GM15510 (cell line): ENCODE data around the gene GPR78.

ENCODE experiments used
- POLR2A ChIP-seq: IDR thresholded peaks from 3 replicates; pipeline ENCODE4 v1.6.1; 2011; ENCODE audit warnings: borderline replicate concordance; ENCODE audit not compliant: insufficient read length; ENCODE audit errors: extremely low read depth

The GPR78 gene

DNA sequence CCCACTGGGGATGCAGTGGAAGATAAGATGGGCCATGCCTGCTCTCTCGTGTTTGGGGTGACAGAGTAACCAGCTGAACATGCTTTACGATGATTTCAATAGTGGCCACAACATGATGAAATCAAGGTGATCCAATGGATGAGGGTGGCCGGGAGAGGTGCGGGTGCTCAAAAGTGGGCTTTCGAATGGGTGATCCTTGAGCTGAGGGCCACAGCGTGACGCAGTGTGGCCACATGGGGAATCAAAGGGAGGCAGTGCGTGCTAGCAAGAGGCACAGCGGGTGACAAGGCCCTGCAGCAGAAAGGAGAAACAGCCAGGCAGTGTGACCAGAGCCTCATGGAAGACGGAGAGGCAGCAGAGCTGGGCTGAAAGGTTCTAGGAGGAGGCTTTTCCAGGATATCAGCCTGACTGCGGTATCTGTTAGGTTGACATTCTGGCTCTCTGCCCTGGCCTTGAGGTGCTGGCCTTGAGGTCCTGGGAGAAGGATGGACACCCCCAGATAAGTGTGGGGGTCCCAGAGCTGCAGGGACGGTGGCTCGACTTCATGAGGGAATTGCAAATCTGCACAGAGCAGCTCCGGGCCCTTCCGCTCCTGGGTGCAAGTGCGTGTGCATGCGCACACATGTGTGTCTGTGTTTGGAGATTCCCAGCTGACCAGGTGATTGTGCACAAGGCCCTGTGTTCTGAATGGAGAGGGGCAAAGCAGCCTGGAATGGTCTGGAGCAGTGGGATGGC is 38.0 kb upstream of the GPR78 start:
- no peak for TF ChIP-seq POLR2A

DNA sequence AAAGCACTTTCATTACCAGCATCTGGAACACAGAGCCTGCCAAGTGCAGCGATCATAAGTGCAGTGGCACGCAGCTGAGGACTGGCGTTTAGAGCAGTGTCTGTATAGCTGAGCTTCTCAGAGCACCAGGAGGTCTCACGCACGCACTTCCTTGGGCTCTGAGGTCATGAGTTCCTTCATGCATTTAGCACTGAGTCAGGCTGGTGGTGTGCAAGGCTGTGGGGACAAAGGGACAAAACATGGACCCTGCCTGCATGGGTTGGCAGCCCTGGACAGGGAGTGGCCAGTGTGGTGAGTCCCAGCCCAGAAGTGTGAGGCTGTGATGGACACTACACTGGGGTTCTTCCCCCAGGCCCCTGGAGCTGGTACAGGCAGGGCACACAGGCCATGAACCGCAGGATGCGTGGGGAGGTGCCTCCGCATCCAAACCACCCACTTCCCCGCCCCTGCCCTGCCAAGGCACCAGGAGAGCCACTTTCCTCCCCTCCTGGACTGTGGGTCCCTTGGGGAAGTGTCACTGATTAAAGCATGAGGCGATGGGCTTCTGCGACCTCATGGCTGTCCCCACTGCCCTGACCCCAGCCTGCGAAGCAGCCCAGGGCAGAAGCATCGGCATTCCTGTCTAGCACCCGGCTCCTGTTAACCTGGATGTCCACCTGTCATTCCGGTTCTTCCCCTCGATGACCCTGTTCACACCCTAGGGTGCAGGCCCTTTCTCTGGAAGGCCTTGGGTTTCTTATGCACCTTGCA is 37.2 kb upstream of the GPR78 start:
- TF ChIP-seq POLR2A, result no peak

DNA sequence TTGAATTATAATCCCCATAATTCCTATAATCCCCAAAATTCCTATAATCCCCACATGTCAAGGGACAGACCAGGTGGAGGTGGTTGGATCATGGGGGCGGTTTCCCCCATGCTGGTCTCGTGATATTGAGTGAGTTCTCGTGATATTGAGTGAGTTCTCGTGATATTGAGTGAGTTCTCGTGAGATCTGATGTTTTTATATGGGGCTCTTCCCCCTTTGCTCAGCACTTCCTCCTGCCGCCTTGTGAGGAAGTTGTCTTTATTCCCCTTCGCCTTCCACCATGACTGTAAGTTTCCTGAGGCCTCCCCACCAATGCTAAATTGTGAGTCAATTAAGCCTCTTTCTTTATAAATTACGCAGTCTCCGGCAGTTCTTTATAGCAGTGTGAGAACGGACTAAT is 36.6 kb upstream of the GPR78 start:
- no peak for TF ChIP-seq POLR2A

DNA sequence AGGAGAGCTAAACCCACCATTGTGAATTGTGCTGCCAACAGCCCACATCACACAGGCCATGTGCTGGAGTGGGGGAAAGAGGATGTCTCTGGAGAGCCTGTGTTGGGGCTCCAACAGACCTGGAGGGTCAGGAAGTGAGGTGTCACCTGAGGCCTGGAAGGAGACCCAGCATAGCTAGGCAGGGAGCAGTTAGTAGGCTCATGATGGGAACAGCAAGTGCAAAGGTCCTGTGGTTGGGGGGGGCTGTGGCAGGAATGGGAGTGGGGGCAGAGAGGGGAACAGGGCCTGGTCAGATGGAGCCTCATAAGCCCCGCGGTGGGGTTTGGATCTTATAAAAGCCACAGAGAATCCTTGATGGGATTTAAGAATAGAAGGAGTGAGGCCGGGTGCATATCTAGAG is 35.9 kb upstream of the GPR78 start:
- TF ChIP-seq POLR2A, result no peak

- TF ChIP-seq POLR2A, result no peak
Observed at GRCh38 chr4:8544741-8545438, 35.3 kb upstream of the GPR78 start.

DNA sequence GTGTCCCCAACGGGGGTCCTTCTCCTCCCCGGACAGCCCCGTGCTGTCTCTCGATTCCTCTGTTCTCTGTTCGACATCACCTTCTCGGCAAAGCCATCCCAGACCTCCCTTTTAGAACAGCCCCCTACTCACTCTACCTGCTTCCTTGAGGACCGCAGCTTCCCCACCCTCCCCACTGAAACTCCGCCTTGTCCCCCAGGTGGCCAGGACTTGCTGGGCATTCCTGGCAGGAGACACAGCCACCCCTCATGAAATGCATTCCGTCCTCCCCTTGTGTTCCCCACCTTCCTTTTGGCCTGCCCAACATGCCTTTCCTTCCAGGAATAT is 34.8 kb upstream of the GPR78 start:
- TF ChIP-seq POLR2A, result no peak

DNA sequence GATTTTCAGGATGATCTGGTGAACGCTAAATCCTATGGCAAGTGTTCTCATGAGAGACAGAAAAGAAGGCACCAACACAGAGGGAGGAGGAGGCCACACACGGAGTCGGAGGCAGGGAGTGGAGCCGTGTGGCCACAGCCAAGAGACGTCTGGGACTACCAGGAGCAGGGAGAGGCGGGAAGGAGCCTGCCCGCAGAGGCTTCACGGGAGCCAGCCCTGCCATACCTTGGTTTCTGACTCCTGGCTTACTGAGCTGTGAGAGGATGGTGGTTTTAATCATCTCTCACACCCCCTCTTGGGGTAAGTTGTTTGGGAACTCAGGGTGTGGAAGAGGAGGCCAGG is 33.5 kb upstream of the GPR78 start:
- TF ChIP-seq POLR2A, result no peak

DNA sequence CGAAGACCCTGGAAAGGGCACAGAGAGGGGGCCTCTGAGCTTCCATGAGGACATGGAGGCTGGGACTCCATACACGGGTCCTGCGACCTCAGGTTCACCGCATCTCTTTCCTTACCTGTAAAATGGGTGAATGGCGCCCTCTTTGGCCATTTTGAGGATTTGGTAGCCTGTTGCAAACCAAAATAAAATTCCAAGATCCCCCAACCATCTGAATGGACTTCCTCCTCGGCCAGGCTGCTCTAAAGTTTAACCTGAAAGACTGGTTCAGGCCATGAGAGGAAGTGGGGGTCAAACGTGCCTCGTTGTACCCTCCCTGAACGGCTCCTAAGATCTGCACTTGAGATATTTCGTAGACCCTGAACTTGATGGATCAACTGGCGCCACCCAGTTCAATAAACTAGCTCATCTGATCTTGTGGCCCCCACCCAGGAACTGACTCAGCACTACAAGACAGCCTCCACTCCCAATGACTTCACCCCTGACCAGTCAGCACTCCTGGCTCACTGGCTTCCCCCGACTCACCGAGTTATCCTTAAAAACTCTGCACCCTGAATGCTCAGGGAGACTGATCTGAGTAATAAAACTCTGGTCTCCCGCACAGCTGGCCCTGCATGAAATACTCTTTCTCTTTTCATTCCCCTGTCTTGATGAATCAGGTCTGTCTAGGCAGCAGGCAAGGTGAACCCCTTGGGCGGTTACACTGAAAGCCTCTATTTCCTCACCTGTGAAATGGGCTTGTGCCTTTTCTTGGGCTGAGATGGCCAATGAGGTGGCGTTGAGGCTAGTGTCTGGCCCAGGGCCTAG is 32.9 kb upstream of the GPR78 start:
- TF ChIP-seq POLR2A, result no peak

- TF ChIP-seq POLR2A, result no peak
Observed at GRCh38 chr4:8547912-8548730, 32.1 kb upstream of the GPR78 start.

DNA sequence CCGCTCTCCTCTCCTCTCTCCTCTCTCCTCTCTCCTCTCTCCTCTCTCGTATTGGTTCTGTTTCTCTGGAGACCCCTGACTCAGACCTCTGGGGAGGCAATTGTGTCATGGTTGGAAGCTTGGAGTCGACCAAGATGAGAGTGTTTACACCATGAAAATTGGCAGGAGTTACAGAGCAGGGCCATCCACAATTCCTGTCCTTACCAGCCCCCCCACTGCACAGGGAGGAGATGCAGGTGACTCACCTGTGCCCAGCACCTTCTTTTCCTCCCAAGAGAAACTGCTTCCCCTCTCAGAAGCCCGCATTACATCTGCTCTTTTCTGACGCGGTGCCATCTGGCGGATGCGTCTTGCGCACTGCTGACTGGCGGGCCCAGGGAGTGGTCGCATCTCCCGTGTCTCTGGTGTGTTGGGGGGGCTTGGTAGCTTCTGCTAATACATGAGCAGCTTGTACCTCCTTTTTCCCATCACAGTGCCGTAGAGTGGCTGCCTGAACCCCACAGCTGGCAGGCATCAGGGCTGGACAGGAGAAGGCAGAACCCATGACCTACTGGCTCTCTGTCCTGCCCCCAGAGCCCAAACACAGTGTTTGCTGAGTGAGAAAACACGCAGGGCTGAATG is 31.4 kb upstream of the GPR78 start:
- TF ChIP-seq POLR2A, result no peak

DNA sequence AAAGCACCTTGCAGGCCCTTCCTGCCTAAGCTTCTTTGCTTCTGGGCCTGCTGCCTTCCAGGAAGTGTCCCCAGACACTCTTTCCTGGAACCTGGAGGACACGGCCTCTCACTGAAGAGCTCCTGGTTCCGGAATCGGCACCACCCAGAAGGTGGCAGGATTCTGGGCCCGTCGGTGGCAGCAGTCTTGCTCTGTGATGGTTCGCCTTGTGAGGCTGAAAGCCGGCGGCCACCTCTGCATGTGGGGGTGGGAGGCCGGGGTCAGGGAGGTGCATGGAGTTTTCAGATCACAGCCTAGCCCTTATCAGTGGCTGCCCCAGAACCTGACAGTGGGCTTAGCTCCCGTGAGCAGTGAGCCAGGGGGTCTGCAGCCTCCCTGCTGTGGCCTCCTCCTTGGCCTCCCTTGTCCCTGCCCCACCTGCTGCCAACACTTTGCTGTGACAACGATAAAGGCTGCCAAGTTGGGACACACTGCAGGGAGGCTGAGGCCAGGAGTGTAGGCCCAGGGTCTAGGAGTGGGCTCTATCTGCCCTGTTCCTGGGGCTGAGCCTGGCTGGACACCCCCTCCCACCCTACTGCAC is 30.8 kb upstream of the GPR78 start:
- TF ChIP-seq POLR2A, result no peak

DNA sequence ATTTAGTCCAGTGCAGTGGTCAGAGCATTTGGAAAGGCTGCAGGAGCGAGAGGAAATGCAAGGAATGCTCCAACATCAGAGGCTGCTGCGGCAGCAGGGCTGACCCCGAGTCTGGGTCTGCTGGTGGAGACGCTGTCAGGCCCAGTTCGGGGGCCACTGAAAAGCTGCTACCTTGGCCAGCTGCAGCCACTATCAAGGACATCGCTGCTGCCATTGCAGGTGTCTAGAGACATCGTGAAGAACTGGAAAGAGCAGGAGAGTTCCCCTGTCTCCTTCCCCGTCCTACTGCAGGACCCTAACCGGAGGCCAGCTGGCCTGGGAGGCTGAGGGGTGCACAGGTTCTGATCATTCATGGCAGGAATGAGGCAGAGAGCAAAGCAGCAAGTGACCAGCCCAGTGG is 29.5 kb upstream of the GPR78 start:
- TF ChIP-seq POLR2A, result no peak

- no peak for TF ChIP-seq POLR2A
Observed at GRCh38 chr4:8552024-8552423, 28.2 kb upstream of the GPR78 start.
